Omental fat pad (tissue), 4 donors: ENCODE measurements around the gene MACROD2. TPM values are rescaled to one million over a fixed set of nuclear protein-coding genes. Genes with fewer than 3 reads are reported as not detected.
"Not testable (repeated sequence)": the region's sequence is repeated elsewhere in the genome, so short reads cannot be mapped to it uniquely, and the experiment has no call there.

Experiments used
- ATAC-seq: fragments of 150-250 bp; one replicate; pipeline ENCODE4 v1.9.1; 2016; ENCODE audit warnings: mild to moderate bottlenecking, moderate library complexity; ENCODE audit not compliant: low FRiP score
- DNase-seq: peaks from one replicate; pipeline ENCODE4 v3.0.0-alpha.2; 2019; ENCODE audit warnings: low spot score
- CTCF ChIP-seq, 3 donors: fragments of 450-650 bp; IDR thresholded peaks; one replicate each; pipeline ENCODE4 v1.5.1; 2016 to 2017; ENCODE audit warnings: antibody characterized with exemption in 3 of 3, mild to moderate bottlenecking in 3 of 3, moderate library complexity in 2 of 3
- total RNA-seq, 4 donors: library from RNA; depleted of rRNA; stranded (reverse); fragments of >200 nt; gene quantifications; one replicate each; pipeline ENCODE4 v1.1.0, GENCODE V29; 2016

MACROD2 gene
- total RNA-seq, 4 donors from 2014 or later, result 6.8 to 54.1 (median 7.4) TPM

DNA sequence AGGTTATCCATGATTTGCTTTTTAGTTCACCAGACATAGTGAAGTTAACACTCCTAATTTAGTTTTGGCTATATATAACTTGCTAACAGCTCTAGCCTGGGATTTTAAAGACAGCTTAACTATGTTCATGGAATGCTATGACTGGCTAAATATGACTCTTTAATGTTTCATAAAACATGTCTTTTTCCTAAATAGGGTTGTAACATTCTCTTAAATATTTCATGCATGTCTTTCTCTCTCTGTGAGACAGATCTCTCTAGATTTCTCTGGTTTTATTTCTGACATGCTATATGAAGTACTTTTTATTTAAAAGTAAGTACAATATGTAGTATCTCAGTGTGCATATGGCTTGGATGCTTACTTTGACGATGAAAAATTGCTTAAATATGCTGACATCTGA is 35.7 kb downstream of the MACROD2 start:
- no peak for TF ChIP-seq CTCF (IDR thresholded peaks at IDR 0.05)
- DNase-seq (no peak), ATAC-seq (no peak)

GRCh38 chr20:14033310-14033709 is 38.0 kb downstream of the MACROD2 start:
- DNase-seq (no peak), ATAC-seq (no peak)
- TF ChIP-seq CTCF (IDR thresholded peaks at IDR 0.05), result no peak

DNA sequence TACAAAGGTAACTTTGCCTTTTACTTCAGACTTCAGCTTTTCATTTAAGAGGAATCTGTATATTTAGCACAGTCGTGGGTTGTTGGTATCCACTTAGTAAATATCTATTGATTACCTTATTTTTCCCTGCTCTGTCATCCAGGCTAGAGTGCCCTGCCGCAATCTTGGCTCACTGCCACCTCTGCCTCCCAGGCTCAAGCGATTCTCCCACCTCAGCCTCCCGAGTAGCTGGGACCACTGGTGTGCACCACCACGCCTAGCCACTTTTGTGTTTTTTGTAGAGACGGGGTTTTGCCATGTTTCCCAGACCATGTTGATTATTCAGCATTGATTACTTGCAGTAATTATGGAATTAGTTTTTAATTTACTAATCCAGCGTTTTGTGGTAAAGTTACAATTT is 41.3 kb downstream of the MACROD2 start:
- DNase-seq, result no peak
- no peak for ATAC-seq
- TF ChIP-seq CTCF (IDR thresholded peaks at IDR 0.05), result no peak

DNA sequence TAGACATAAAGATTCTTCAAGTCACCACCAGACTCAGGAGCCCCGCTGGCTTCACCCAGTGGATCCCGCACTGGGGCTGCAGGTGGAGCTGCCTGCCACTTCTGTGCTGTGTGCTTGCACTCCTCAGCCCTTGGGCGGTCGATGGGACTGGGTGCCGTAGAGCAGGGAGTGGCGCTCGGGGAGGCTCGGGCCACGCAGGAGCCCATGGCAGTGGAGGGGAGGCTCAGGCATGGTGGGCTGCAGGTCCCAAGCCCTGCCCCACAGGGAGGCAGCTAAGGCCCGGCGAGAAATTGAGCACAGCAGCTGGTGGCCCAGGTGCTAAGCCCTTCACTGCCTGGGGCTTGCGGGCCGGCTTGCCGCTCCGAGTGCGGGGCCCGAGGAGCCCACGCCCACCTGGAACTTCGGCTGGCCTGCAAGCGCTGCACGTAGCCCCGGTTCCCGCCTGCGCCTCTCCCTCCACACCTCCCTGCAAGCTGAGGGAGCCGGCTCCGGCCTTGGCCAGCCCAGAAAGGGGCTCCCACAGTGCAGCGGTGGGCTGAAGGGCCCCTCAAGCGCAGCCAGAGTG is 49.5 kb downstream of the MACROD2 start:
- ATAC-seq, DNase-seq: not testable (repeated sequence)

GRCh38 chr20:14046534-14046933 is 51.2 kb downstream of the MACROD2 start:
- no peak for TF ChIP-seq CTCF (IDR thresholded peaks at IDR 0.05)
- DNase-seq (no peak), ATAC-seq (no peak)

DNA sequence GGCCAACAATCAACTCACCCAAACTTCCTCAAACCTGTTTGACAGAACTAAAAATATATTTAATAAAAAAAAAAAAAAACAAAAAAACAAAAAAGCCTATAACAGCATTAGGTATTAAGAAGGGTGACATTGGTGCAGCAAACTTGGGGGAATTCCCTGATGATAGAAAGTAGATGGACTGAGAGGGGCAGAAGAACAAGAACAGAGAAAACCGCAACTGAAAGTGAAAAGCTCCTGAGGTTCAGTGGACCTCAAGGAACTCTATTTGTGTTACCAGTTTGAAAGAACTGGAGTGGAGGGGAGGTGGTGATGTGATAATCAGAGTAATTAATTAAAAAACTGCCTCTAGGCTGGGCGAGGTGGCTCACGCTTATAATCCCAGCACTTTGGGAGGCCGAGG is 53.8 kb downstream of the MACROD2 start:
- no peak for ATAC-seq
- TF ChIP-seq CTCF (IDR thresholded peaks at IDR 0.05), result no peak
- DNase-seq, result no peak

GRCh38 chr20:14051454-14051853 is 56.1 kb downstream of the MACROD2 start:
- DNase-seq, result no peak
- TF ChIP-seq CTCF (IDR thresholded peaks at IDR 0.05), result no peak
- ATAC-seq, result no peak
